GM21723 (cell line): ENCODE results near the gene KCNAB2.

Source experiments
- ATAC-seq: cut with Tn5 transposase; IDR thresholded peaks from one replicate; pipeline ENCODE4 v1.9.1; 2021; ENCODE audit warnings: mild to moderate bottlenecking, moderate library complexity; ENCODE audit not compliant: unreplicated experiment

The KCNAB2 gene

DNA sequence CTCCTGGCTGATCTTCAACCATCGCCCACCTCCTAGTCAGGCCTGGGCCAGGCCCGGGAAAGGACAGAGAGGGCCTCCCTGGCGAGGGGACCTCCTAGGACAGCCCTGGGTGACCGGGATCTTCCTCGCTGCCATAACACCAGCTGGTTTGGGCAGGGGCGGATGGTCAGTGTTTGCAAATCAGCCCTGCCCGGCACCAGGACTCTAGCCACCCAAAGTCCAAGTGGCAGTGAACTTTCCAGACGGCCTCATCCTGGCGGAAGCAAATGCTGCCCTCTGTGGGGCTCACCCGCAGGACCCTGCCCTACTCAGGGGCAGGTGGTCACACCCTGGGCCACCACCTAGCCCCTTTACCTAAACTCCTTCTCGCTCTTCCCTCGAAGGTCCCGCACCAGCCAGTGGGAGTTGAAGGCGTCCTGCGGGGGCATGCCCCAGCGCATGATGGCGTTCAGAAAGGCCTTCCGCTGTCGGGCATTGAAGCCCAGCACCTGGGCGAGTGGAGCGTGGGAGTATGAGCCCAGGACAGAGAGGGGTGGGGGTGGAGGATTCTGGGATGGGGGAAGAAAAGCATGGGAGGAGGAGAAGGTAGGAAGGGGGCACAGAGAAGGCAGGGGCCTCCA lies 79.2 kb downstream of the KCNAB2 start:
- no peak for ATAC-seq

DNA sequence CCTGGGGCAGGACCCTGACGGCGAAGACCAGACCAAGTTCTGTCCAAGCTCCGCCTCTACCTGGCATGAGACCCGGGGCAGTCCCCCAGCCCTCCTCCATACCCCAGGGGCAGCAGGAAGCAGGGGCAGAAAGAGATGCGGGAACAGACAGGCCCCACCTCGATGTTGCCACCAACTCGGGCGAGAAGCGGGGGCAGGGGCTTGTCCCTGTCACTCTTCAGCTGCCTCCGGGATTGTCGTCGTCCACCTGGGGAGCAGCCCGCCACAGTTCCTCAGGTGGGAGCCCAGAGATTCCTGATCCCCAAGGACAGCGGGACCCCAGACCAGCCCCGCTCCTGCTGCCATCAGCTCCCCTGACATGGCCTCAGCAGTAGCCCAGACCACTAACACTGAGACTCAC lies 79.7 kb downstream of the KCNAB2 start:
- no peak for ATAC-seq

- no peak for ATAC-seq
Measured at GRCh38 chr1:6126028-6126427, 80.3 kb downstream of the KCNAB2 start.

DNA sequence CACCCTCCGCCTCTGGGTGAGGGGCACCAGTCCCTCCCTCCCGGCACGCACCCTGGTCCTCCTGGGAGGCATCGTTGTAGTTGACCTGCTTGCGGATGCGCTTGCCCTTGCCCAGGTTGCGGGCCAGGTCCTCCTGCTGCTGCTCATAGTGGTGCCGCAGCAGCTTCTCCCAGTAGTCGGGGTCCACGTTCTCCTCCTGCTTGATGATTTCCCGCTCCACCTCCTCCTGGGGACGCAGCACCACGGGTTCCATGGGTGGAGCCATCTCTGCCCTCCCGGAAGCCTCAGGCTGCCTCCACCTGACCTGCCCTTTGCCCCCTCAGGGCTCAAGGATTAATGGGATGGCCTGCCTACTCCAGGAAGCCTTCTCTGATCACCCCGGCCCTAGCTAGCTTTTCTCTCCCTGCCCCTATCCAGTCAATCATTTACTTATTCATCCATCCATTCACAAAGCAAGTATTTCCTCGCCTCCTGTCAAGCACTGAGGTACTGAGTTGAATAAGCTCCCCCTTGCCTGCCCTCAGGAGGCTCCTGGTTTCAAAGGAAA lies 80.9 kb downstream of the KCNAB2 start:
- ATAC-seq: no peak

DNA sequence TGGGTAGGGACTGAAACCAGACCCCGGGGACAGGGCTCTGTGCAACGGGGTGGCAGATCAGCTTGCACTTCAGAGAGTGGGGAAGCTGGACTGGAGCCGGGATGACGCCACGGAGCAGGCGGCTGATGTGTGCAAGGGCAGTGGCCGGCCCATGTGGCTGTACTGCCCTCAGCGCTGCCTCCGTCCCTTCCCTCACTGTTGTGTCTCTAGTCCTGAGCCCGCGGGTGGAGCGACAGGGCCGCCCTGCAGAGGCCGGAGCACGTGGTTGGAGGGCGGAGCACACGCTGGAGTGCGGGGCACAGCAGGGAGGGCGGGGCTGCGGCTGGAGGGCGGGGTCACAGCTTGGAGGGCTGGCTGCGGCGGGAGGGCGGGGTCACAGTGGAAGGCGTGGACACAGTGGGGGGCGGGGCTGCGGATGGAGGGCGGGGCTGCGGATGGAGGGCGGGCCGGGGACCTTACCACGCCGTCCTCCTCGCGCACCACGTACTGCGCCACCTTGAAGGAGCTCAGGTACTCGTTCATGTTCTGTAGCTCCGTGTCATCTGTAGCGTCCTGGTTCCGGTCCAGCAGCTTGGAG lies 82.0 kb downstream of the KCNAB2 start:
- no peak for ATAC-seq

DNA sequence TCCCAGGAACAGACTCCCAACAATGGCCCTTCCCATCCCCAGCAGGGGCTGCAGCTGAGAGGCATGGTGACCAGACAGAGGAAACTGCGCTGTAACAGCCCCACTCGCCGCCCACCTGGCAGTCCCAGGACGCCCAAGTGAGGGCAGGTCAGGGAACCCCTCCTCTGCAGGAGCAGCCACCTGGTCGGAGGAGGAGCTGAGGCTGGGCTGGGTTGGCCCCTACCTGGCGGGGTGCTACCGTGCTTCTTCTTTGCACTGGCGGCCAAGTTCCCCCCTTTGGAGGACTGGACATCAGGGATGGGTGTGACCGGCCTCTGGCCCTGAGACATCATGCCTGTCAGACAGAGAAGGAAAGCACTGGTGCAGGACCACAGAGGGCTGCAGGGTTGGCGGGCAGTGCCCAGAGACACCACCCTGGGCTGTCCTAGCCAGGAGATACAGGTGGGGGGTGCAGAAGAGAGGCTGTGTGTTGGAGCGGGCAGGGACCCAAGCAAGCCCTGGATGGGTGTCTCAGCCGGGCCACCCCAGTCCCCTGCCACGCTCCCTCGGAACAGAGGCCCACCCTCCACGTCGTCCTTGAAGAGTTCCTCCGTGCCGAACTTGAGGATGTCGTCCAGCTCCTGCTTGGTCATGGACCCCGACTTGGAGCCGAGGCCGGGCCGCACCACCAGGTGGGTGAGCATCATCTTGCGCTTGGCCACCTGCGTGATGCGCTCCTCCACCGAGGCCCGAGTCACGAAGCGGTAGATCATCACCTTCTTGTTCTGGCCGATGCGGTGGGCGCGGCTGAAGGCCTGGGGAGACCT lies 82.8 kb downstream of the KCNAB2 start:
- ATAC-seq: no peak

DNA sequence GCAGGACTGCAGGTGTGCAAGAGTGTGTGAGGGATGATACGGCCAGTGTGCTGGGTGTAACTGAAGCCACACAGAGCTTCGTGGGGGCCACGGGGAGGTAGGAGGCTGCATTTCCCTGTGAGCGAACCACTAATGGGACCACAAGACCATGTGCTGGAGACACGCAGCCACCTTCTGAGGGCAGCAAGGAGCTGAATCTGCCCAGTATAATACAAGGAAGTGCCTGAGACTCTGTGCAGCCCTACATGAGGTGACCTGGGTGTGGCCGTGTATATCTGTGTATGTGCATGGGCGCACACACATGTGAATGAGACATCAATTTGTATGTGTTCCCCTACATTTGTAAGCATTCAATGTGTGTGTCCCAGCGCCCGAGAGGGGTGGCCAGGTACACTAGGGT lies 83.6 kb downstream of the KCNAB2 start:
- no peak for ATAC-seq

GRCh38 chr1:6130036-6130435 lies 84.3 kb downstream of the KCNAB2 start:
- no peak for ATAC-seq

DNA sequence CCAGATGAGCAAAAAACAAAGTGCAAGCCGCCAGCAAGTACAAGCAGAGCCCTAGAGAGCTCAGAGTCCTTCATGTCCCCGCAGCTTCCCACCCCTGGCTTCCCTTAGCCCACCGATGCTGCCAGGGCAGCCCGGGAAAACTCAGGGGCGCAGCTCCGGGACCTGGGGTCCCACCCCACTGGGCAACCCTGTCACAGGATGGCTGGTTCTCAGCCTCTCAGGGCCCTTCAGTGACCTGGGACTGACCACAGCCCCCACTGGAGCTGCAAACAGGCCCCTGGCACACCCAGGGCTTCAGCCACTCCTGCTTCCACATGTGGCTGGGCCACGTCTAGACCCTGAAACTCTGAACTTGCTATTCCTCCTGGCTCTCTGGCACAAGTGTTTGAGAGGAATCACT lies 84.9 kb downstream of the KCNAB2 start:
- ATAC-seq: no peak

DNA sequence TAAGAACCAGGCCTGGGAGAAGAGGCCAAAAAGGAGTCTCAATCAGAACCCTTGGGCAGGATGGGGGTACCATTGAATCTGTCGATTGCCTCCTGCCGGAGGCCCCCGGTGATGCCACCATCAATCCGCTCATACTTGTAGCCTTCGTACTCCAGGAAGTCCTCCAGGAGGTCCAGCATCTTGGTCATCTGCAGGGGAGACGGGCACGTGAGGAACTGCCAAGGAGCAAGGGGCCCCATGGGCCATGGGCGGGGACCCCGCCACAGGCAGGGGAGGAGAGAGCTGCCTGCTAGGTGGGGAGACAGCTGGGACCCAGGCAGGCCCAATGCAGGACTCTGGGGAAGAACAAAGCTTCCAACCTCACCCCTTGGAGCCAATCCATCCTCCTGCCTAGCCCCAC lies 85.9 kb downstream of the KCNAB2 start:
- ATAC-seq: no peak

DNA sequence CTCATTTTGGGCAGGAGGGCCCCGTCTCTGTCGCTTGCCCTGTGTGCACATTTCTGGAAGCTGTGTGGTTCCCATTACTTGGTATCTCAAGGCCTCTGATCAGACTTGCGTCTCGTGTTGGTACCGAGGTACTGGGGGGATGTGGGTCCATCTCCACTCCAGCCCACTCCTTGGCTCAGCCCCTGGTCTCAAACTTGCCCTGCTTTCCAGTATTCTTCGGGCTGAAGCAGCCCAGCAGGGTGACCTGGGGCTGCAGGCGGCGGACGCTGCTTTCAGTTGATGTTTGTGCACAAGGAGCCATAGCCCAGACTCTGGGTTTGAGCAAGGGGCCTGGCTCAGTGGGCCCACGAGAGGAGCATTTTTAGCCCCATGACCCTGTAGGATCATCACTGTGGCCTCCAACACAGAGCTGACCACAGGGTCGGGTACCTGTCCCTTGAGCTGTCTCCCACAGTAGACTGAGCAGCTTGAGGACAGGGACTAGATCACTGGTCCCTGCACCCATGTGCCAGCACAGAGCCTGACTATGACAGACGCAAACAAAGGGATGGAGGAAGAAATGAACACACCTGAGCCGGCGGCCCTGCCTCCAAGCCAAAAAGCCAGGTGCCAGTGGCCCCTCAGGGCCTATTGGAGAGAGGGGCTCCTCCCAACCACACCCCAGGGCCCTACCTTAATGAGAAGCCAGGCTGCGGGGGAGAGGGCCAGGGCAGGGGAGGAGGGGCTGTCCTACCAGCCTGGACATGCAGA lies 87.6 kb downstream of the KCNAB2 start:
- no peak for ATAC-seq

GRCh38 chr1:6134206-6134605 lies 88.5 kb downstream of the KCNAB2 start:
- ATAC-seq: no peak

GRCh38 chr1:6134741-6135510 lies 89.2 kb downstream of the KCNAB2 start:
- ATAC-seq: no peak

GRCh38 chr1:6136516-6137220 lies 91.0 kb downstream of the KCNAB2 start:
- no peak for ATAC-seq

DNA sequence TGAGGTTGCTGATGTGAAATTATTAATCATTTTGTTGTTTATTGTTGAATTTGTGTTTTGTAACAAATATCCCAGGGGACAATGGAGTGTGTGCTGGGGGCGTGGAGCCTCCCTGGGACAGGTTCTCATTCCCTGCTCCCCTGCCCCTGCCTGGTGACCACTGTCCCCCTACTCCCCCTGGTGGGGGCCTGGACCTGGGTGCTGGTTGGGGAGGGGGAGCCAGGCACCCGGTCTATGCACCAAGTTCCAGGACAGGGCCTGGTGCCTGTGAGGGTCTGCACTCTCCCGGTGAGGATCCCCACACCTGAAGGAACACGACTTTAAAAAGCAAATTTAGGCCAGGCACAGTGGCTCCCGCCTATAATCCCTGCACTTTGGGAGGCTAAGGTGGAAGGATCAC lies 92.1 kb downstream of the KCNAB2 start:
- no peak for ATAC-seq

DNA sequence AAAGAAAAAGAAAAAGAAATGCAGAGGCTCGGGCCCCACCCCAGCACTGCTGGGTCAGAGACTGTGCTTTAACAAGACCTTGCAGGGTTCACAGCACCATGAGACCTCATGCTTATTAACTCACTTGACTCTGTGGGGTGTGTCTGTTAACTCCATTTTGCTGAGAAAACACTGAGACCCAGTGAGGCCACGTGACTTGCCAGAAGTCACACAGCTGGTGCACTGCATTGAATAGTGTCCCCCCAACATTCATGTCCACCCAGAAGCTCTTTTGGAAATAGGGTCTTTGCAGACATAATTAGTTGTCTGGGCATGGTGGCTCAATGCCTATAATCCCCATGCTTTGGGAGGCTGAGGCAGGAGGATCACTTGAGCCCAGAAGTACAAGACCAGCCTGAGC lies 94.7 kb downstream of the KCNAB2 start:
- no peak for ATAC-seq

DNA sequence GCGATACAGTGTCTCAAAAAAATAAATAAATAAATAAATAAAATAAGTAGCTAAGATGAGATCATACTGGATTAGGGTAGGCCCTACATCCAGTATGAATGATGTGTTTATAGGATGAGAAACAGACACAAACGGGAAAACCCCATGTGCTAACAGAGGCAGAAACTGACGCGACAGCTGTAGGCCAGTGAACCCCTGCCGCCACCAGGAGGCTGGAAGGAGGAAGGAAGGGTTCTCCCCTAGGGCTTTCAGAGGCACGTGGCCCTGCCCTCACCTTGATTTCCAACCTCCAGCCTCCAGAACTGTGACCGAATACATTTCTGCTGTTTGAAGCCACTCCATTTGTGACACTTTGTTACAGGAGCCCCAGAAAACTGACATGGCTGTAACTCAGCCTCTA lies 95.9 kb downstream of the KCNAB2 start:
- no peak for ATAC-seq

- no peak for ATAC-seq
Measured at GRCh38 chr1:6142036-6142621, 96.4 kb downstream of the KCNAB2 start.

DNA sequence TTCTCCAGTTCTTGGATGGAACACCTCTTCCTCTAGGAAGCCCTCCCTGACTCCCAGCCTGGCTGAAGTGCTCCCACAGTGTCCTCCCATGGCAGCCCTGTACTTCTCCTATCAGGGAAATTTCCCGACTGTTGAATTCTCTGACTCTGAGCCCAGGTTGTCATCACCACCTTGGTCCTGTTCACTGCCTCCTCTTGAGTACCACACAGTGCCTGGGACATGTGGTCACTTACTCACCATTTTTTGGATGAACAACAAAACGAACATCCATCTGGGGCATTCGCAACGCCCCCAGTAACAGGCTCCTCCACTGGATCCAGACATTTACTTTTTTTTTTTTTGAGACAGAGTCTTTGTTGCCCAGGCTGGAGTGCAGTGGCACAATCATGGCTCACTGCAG lies 97.0 kb downstream of the KCNAB2 start:
- ATAC-seq: no peak

GRCh38 chr1:6143395-6143794 lies 97.7 kb downstream of the KCNAB2 start:
- no peak for ATAC-seq
